ENCODE results near the gene ITGB5. TPM values are rescaled to one million over a fixed set of nuclear protein-coding genes. Genes with fewer than 3 reads are reported as not detected.

ITGB5 gene
- polyA plus RNA-seq, 2 of the 4 experiments (the other 2 are of a cell fraction): 201 to 260 TPM

DNA sequence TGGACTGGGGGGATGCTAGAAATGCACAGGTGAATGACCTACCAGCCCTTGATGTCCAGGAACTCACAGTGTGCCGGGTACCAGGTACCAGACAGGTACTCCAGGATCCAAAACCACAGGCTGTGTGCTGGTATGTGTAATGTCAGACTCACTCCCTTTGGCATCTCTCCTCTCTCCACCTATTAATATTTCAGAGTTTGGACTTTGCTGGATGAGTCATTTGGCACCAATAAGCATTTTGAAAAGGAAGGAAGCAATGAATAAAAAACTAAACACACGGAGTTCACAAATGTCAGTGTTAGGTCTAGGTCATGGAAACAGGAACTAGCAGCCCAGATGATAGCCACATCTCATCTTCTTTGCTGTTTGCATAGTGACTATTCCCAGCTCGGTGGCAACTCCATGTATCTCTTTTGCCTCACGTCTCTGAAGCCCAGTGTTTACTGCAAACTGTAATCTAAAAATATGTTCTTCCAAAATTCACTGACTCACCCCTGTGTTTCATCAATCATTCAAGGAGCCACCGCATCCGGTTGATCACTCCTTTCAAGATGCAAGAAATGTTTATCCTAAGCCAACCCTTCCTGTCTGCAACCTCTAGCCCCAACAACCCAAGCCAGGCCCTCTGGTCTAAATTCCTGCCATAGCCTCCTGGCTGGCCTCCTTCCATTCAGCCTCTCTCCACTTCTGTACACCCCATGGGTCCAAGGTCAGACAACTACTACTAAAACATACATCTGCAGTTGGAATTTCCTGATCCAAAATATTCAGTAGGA is 8.4 kb downstream of the ITGB5 start (continued):
- TF ChIP-seq, protein P1, sequence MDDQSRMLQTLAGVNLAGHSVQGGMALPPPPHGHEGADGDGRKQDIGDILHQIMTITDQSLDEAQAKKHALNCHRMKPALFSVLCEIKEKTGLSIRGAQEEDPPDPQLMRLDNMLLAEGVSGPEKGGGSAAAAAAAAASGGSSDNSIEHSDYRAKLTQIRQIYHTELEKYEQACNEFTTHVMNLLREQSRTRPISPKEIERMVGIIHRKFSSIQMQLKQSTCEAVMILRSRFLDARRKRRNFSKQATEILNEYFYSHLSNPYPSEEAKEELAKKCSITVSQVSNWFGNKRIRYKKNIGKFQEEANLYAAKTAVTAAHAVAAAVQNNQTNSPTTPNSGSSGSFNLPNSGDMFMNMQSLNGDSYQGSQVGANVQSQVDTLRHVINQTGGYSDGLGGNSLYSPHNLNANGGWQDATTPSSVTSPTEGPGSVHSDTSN (IDR thresholded peaks at IDR 0.05): peak; percentile 55
- 0 out of 2 replicates have a peak, but pooled peaks have one; percentile 52 for TF ChIP-seq FOSB (CRISPR knock-in tag; IDR thresholded peaks at IDR 0.05)
- TF ChIP-seq HEYL (CRISPR knock-in tag; IDR thresholded peaks at IDR 0.05): no peak; the same call in 1 of the 2 replicates
- no peak for TF ChIP-seq RFX5 (IDR thresholded peaks at IDR 0.05)
- 0 out of 2 replicates have a peak, but pooled peaks have one; percentile 9 for TF ChIP-seq ZNF302 (CRISPR knock-in tag; IDR thresholded peaks at IDR 0.05)
- TF ChIP-seq HDAC2 (IDR thresholded peaks at IDR 0.05): no peak
- TF ChIP-seq, protein P2, sequence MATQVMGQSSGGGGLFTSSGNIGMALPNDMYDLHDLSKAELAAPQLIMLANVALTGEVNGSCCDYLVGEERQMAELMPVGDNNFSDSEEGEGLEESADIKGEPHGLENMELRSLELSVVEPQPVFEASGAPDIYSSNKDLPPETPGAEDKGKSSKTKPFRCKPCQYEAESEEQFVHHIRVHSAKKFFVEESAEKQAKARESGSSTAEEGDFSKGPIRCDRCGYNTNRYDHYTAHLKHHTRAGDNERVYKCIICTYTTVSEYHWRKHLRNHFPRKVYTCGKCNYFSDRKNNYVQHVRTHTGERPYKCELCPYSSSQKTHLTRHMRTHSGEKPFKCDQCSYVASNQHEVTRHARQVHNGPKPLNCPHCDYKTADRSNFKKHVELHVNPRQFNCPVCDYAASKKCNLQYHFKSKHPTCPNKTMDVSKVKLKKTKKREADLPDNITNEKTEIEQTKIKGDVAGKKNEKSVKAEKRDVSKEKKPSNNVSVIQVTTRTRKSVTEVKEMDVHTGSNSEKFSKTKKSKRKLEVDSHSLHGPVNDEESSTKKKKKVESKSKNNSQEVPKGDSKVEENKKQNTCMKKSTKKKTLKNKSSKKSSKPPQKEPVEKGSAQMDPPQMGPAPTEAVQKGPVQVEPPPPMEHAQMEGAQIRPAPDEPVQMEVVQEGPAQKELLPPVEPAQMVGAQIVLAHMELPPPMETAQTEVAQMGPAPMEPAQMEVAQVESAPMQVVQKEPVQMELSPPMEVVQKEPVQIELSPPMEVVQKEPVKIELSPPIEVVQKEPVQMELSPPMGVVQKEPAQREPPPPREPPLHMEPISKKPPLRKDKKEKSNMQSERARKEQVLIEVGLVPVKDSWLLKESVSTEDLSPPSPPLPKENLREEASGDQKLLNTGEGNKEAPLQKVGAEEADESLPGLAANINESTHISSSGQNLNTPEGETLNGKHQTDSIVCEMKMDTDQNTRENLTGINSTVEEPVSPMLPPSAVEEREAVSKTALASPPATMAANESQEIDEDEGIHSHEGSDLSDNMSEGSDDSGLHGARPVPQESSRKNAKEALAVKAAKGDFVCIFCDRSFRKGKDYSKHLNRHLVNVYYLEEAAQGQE (IDR thresholded peaks at IDR 0.05): no peak
- TF ChIP-seq MAZ (IDR thresholded peaks at IDR 0.05; ENCODE audit: borderline replicate concordance, low read depth, low read length): no peak; the same call in 1 of the 2 replicates
- TF ChIP-seq, protein P3, sequence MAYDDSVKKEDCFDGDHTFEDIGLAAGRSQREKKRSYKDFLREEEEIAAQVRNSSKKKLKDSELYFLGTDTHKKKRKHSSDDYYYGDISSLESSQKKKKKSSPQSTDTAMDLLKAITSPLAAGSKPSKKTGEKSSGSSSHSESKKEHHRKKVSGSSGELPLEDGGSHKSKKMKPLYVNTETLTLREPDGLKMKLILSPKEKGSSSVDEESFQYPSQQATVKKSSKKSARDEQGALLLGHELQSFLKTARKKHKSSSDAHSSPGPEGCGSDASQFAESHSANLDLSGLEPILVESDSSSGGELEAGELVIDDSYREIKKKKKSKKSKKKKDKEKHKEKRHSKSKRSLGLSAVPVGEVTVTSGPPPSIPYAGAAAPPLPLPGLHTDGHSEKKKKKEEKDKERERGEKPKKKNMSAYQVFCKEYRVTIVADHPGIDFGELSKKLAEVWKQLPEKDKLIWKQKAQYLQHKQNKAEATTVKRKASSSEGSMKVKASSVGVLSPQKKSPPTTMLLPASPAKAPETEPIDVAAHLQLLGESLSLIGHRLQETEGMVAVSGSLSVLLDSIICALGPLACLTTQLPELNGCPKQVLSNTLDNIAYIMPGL (CRISPR knock-in tag; IDR thresholded peaks at IDR 0.05; ENCODE audit: borderline replicate concordance): no peak
- TF ChIP-seq, protein P4, sequence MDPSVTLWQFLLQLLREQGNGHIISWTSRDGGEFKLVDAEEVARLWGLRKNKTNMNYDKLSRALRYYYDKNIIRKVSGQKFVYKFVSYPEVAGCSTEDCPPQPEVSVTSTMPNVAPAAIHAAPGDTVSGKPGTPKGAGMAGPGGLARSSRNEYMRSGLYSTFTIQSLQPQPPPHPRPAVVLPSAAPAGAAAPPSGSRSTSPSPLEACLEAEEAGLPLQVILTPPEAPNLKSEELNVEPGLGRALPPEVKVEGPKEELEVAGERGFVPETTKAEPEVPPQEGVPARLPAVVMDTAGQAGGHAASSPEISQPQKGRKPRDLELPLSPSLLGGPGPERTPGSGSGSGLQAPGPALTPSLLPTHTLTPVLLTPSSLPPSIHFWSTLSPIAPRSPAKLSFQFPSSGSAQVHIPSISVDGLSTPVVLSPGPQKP (IDR thresholded peaks at IDR 0.05; ENCODE audit: low read depth, low read length): no peak
- TF ChIP-seq EHF (CRISPR knock-in tag; IDR thresholded peaks at IDR 0.05): 0 out of 2 replicates have a peak, but pooled peaks have one; percentile 21
- TF ChIP-seq, protein P5, sequence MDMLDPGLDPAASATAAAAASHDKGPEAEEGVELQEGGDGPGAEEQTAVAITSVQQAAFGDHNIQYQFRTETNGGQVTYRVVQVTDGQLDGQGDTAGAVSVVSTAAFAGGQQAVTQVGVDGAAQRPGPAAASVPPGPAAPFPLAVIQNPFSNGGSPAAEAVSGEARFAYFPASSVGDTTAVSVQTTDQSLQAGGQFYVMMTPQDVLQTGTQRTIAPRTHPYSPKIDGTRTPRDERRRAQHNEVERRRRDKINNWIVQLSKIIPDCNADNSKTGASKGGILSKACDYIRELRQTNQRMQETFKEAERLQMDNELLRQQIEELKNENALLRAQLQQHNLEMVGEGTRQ (IDR thresholded peaks at IDR 0.05): no peak
- TF ChIP-seq, protein P6, sequence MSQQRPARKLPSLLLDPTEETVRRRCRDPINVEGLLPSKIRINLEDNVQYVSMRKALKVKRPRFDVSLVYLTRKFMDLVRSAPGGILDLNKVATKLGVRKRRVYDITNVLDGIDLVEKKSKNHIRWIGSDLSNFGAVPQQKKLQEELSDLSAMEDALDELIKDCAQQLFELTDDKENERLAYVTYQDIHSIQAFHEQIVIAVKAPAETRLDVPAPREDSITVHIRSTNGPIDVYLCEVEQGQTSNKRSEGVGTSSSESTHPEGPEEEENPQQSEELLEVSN (IDR thresholded peaks at IDR 0.05; ENCODE audit: borderline replicate concordance, low read depth): no peak
- no peak for TF ChIP-seq PHF8 (IDR thresholded peaks at IDR 0.05; ENCODE audit: borderline replicate concordance, low read depth)
- TF ChIP-seq KDM5A (IDR thresholded peaks at IDR 0.05): no peak
- TF ChIP-seq HOXB13 (CRISPR knock-in tag; IDR thresholded peaks at IDR 0.05; ENCODE audit: low read depth): peak; percentile 79; the same call in 1 of the 2 replicates
- no peak for TF ChIP-seq CHD2 (IDR thresholded peaks at IDR 0.05; ENCODE audit: low read length, partially characterized antibody)
- TF ChIP-seq RCOR1 (IDR thresholded peaks at IDR 0.05; ENCODE audit: low read depth, low read length): no peak
- no peak for TF ChIP-seq RNF2 (IDR thresholded peaks at IDR 0.05; ENCODE audit: borderline replicate concordance, low read depth)
- TF ChIP-seq, protein P7, sequence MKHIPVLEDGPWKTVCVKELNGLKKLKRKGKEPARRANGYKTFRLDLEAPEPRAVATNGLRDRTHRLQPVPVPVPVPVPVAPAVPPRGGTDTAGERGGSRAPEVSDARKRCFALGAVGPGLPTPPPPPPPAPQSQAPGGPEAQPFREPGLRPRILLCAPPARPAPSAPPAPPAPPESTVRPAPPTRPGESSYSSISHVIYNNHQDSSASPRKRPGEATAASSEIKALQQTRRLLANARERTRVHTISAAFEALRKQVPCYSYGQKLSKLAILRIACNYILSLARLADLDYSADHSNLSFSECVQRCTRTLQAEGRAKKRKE (CRISPR knock-in tag; IDR thresholded peaks at IDR 0.05; ENCODE audit: low read depth): peak; percentile 69; the same call in 1 of the 2 replicates
- TF ChIP-seq CEBPB (IDR thresholded peaks at IDR 0.05): peak; percentile 77 to 83
- TF ChIP-seq POLR2A (IDR thresholded peaks at IDR 0.05; ENCODE audit: low read length): no peak
- TF ChIP-seq EHMT2 (IDR thresholded peaks at IDR 0.05; ENCODE audit: low read depth): no peak
- peak; percentile 95 for TF ChIP-seq FOSL2 (IDR thresholded peaks at IDR 0.05)
- peak; percentile 97 for TF ChIP-seq FOSL2 (CRISPR knock-in tag; IDR thresholded peaks at IDR 0.05)
- peak; percentile 99 for TF ChIP-seq JUN (IDR thresholded peaks at IDR 0.05)
- peak; percentile 100 for TF ChIP-seq JUNB (IDR thresholded peaks at IDR 0.05)
- TF ChIP-seq RARB (CRISPR knock-in tag; IDR thresholded peaks at IDR 0.05): peak; percentile 39; the same call in 1 of the 2 replicates
